Measurements from ENCODE around the gene ZFAND2A. TPM values are rescaled to one million over a fixed set of nuclear protein-coding genes. Genes with fewer than 3 reads are reported as not detected.

ZFAND2A gene
- total RNA-seq, 1 experiment from 2014 or later = 51.2 TPM

DNA sequence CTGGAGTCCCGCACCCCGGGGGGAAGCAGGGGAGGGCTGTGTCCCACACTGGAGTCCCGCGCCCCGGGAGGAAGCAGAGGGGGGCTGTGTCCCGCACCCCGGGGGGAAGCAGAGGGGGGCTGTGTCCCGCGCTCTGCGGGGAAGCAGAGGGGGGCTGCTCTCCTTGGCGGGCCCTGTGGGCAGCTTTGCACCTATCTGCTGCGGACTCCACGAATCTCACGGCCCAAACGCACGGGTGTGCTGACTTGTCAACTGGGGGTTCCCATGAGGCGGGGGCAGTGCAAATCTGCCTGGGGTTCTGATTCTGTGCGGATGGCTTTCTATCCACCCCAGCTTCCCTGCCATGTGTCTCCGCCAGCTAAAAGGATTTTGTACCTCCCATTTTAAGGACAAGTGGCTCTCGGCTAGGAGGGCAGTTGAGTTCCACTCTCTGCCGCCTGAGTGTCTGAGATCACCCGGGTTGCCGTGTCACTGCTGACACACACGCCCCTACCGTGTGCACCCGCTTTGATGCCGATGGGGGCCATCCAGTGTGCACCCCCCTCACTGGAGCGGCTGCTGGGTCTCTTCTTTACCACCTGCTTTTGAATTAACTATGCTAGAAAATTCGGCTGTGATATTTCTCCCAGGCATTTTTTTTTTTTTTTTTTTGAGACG, 51.6 kb downstream of the ZFAND2A start:
- TF ChIP-seq, protein P1, sequence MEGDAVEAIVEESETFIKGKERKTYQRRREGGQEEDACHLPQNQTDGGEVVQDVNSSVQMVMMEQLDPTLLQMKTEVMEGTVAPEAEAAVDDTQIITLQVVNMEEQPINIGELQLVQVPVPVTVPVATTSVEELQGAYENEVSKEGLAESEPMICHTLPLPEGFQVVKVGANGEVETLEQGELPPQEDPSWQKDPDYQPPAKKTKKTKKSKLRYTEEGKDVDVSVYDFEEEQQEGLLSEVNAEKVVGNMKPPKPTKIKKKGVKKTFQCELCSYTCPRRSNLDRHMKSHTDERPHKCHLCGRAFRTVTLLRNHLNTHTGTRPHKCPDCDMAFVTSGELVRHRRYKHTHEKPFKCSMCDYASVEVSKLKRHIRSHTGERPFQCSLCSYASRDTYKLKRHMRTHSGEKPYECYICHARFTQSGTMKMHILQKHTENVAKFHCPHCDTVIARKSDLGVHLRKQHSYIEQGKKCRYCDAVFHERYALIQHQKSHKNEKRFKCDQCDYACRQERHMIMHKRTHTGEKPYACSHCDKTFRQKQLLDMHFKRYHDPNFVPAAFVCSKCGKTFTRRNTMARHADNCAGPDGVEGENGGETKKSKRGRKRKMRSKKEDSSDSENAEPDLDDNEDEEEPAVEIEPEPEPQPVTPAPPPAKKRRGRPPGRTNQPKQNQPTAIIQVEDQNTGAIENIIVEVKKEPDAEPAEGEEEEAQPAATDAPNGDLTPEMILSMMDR (IDR thresholded peaks at IDR 0.05; ENCODE audit: unreplicated experiment) = no peak
- Mint-ChIP-seq H3K36me3 (ENCODE audit: insufficient read depth, unreplicated experiment) (peaks cover 11% of the 10 kb centered on the region), H3K4me3 (ENCODE audit: low read depth, unreplicated experiment) (no peak overlapping the region), H3K27ac (ENCODE audit: unreplicated experiment) (no peak overlapping the region), H3K27me3 (ENCODE audit: unreplicated experiment) (no peaks in the 10 kb centered on the region), H3K9me3 (ENCODE audit: low read depth, unreplicated experiment) (no peaks in the 10 kb centered on the region), H3K4me1 (ENCODE audit: low read depth, unreplicated experiment) (no peaks in the 10 kb centered on the region)
- CTCF ChIA-PET = no interaction called here
- intact Hi-C loops (cut with micrococcal nuclease; ENCODE audit: unreplicated experiment) = no loop called here
- BruUV-seq (replicated peaks) = no TSS peak
- no peak for DNase-seq

DNA sequence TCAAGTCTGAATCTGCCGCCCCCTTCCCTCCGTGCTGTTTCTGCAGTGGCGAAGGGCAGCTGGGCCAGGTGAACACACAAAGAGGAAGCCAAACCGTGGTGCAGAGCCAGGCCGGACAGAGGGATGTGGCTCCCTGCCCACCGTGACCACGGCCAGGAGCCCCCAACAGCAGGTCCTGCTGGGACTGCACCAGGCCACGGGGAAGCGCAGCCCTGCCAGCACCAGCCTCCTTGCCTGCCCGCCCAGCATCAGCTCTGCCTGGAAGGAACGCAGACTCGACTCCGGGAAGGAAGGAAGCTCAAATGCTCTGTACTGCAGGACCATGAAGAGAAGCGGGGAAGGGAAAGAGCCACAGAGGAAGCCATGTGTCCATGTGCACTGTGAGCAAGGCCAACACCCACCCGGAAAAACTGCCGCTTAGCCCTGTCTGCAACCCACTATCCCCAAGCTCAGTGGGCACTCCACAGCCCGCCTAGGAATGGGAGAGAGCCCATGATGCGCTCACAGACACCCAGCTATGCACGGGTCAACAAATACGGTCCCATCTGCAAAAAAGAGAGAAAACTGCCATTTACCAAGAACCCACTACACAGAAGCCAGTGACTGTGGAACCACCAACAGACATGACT, 53.1 kb downstream of the ZFAND2A start:
- Mint-ChIP-seq H3K27ac (ENCODE audit: unreplicated experiment) (no peak overlapping the region), H3K9me3 (ENCODE audit: low read depth, unreplicated experiment) (no peaks in the 10 kb centered on the region), H3K36me3 (ENCODE audit: insufficient read depth, unreplicated experiment) (peaks cover 6% of the 10 kb centered on the region), H3K27me3 (ENCODE audit: unreplicated experiment) (no peaks in the 10 kb centered on the region), H3K4me1 (ENCODE audit: low read depth, unreplicated experiment) (no peaks in the 10 kb centered on the region), H3K4me3 (ENCODE audit: low read depth, unreplicated experiment) (no peak overlapping the region)
- intact Hi-C loops (cut with micrococcal nuclease; ENCODE audit: unreplicated experiment) = no loop called here
- no TSS peak for BruUV-seq (replicated peaks)
- no peak for DNase-seq
- CTCF ChIA-PET = no interaction called here
- TF ChIP-seq, protein P1 (IDR thresholded peaks at IDR 0.05; ENCODE audit: unreplicated experiment) = no peak

DNA sequence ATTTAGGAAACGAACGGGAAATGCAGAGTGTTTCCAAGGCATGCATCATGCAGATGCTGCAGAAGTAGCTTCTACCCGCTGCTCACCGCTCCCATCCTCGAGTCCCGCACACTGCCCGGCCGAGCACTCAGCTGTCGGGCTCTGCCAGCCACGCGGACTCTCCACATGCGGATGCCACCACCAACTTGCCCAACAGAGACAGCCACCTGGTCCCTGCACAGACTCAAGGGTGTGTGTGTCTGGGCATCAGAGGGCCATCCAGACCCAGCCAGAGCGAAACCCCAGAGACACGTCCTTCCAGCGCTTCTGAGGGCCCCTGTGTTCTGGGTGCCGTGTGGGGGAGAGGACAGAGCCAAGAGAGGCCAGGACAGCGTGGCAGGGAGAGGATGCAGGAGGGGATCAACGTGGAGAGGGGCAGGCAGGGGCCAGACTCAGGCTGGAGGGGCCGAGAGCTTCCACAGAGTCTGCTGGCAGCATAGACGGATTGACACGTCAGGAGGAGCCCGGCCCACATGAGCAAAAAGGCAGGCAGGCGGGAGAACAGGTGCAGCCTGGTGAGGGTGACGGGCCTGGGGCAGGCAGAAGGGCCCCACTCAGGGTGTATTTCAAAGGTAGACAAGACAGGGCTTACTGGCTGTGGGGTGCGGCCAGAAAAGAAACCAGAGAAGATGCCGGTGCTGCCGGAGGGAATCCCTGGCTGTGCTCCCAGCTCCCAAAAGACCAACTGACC, 53.8 kb downstream of the ZFAND2A start:
- Mint-ChIP-seq H3K27ac (ENCODE audit: unreplicated experiment) (no peak overlapping the region), H3K4me1 (ENCODE audit: low read depth, unreplicated experiment) (no peaks in the 10 kb centered on the region), H3K27me3 (ENCODE audit: unreplicated experiment) (no peaks in the 10 kb centered on the region), H3K36me3 (ENCODE audit: insufficient read depth, unreplicated experiment) (peaks cover 6% of the 10 kb centered on the region), H3K9me3 (ENCODE audit: low read depth, unreplicated experiment) (no peaks in the 10 kb centered on the region), H3K4me3 (ENCODE audit: low read depth, unreplicated experiment) (no peak overlapping the region)
- CTCF ChIA-PET = no interaction called here
- TF ChIP-seq, protein P1 (IDR thresholded peaks at IDR 0.05; ENCODE audit: unreplicated experiment) = no peak
- DNase-seq = no peak
- intact Hi-C loops (cut with micrococcal nuclease; ENCODE audit: unreplicated experiment) = no loop called here
- no TSS peak for BruUV-seq (replicated peaks)

DNA sequence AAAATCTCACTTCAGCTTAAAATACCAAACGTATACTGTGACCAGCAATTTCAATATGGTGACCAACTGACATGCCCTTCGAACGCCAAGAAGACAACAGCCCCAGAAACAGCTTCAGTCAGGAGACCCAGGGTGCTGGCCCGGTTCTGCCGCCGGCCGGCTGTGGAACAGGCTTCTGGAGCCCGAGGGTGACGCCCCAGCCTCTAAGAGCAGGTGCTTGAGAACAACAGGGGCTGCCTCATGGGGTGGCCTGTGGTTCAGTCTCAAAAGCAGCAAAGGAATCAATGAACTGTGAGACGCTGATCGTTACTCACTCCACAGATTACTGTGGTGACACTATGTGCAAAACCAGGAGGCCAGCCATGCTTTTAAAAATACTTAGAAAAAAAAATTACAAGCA, 54.8 kb downstream of the ZFAND2A start:
- no peak for DNase-seq
- intact Hi-C loops (cut with micrococcal nuclease; ENCODE audit: unreplicated experiment) = no loop called here
- Mint-ChIP-seq H3K4me3 (ENCODE audit: low read depth, unreplicated experiment) (no peak overlapping the region), H3K36me3 (ENCODE audit: insufficient read depth, unreplicated experiment) (peaks cover 6% of the 10 kb centered on the region), H3K9me3 (ENCODE audit: low read depth, unreplicated experiment) (no peaks in the 10 kb centered on the region), H3K27ac (ENCODE audit: unreplicated experiment) (no peak overlapping the region), H3K27me3 (ENCODE audit: unreplicated experiment) (no peaks in the 10 kb centered on the region), H3K4me1 (ENCODE audit: low read depth, unreplicated experiment) (no peaks in the 10 kb centered on the region)
- CTCF ChIA-PET = no interaction called here
- TF ChIP-seq, protein P1 (IDR thresholded peaks at IDR 0.05; ENCODE audit: unreplicated experiment) = no peak
- BruUV-seq (replicated peaks) = no TSS peak
